ENCODE results near the gene FUT3. TPM values are rescaled to one million over a fixed set of nuclear protein-coding genes. Genes with fewer than 3 reads are reported as not detected.
"Not testable (repeated sequence)": the region's sequence is repeated elsewhere in the genome, so short reads cannot be mapped to it uniquely, and the experiment has no call there.

FUT3 gene
- total RNA-seq, 1 experiment from 2014 or later: not detected

- H3T11ph ChIP-seq (ENCODE audit: low read length); H3K4ac ChIP-seq (ENCODE audit: low read depth, low read length); H2BK15ac ChIP-seq (ENCODE audit: low read depth, low read length); H4K20me1 ChIP-seq (ENCODE audit: control insufficient read depth, insufficient read depth, insufficient read length); H2BK20ac ChIP-seq (ENCODE audit: low read depth, low read length, poor library complexity, severe bottlenecking); H2BK12ac ChIP-seq (ENCODE audit: insufficient read length, low read depth, low read length); H3K14ac ChIP-seq (ENCODE audit: insufficient read depth, low read length); H3K9ac ChIP-seq (ENCODE audit: extremely low read depth, insufficient read length, low read length); H3K23me2 ChIP-seq (ENCODE audit: insufficient read length, low read depth, low read length, poor library complexity, severe bottlenecking); H3K27ac Mint-ChIP-seq; H3K4me1 ChIP-seq (ENCODE audit: insufficient read depth, low read length); H3K23ac ChIP-seq (ENCODE audit: insufficient read length, low read depth, low read length); DNase-seq; H3K4me2 ChIP-seq (ENCODE audit: insufficient read depth, insufficient read length, low read length); H2BK5ac ChIP-seq (ENCODE audit: insufficient read length, low read length); H2BK120ac ChIP-seq (ENCODE audit: low read depth, low read length, poor library complexity, severe bottlenecking); H3K4me1 Mint-ChIP-seq; H2AK5ac ChIP-seq (ENCODE audit: insufficient read length, low read length); H3K79me2 ChIP-seq (ENCODE audit: insufficient read depth, low read length); H4K8ac ChIP-seq (replicated peaks; ENCODE audit: insufficient read length, low read depth, low read length); H3K4me3 Mint-ChIP-seq; H2AFZ ChIP-seq (ENCODE audit: low read length); H3K56ac ChIP-seq (ENCODE audit: insufficient read length, low read depth, low read length); H3K18ac ChIP-seq (ENCODE audit: insufficient read length, low read depth, low read length); H3K9me3 Mint-ChIP-seq; H3K27me3 ChIP-seq (ENCODE audit: insufficient read depth, low read length); H4K91ac ChIP-seq (ENCODE audit: insufficient read length, low read depth, low read length); H4K5ac ChIP-seq (ENCODE audit: insufficient read length, low read depth, low read length); H3K79me1 ChIP-seq (ENCODE audit: insufficient read depth, low read depth, low read length, poor library complexity, severe bottlenecking); H3K27ac ChIP-seq (ENCODE audit: insufficient read length, low read depth, low read length); H3K9me3 ChIP-seq (ENCODE audit: control insufficient read depth, low read depth, low read length); H3K36me3 Mint-ChIP-seq (ENCODE audit: insufficient read depth in 1 of 3, low read depth in 3 of 3): not testable (repeated sequence)
- WGBS (ENCODE audit: extremely low coverage, insufficient read length, low lambda C conversion rate): no CpG with 5 or more reads among the region's 10 CpGs
- H3K27me3 Mint-ChIP-seq (ENCODE audit: low read depth): peaks cover 23% of the 10 kb centered on the region
Measured at GRCh38 chr19:5854121-5854520, 2.9 kb upstream of the FUT3 start.

Measured in H9 (cell line).